ENCODE data around the gene LMOD2. TPM values are rescaled to one million over a fixed set of nuclear protein-coding genes. Genes with fewer than 3 reads are reported as not detected.

LMOD2 gene
- total RNA-seq, 4 donors from 2014 or later = not detected

- ATAC-seq = no peak
- TF ChIP-seq, protein P1, sequence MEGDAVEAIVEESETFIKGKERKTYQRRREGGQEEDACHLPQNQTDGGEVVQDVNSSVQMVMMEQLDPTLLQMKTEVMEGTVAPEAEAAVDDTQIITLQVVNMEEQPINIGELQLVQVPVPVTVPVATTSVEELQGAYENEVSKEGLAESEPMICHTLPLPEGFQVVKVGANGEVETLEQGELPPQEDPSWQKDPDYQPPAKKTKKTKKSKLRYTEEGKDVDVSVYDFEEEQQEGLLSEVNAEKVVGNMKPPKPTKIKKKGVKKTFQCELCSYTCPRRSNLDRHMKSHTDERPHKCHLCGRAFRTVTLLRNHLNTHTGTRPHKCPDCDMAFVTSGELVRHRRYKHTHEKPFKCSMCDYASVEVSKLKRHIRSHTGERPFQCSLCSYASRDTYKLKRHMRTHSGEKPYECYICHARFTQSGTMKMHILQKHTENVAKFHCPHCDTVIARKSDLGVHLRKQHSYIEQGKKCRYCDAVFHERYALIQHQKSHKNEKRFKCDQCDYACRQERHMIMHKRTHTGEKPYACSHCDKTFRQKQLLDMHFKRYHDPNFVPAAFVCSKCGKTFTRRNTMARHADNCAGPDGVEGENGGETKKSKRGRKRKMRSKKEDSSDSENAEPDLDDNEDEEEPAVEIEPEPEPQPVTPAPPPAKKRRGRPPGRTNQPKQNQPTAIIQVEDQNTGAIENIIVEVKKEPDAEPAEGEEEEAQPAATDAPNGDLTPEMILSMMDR (IDR thresholded peaks at IDR 0.05) = no peak
- no peak for TF ChIP-seq EP300 (IDR thresholded peaks at IDR 0.05)
- TF ChIP-seq POLR2AphosphoS5 (IDR thresholded peaks at IDR 0.05) = no peak
- no peak for TF ChIP-seq POLR2A (IDR thresholded peaks at IDR 0.05)
- no peak overlapping the region for H3K27ac ChIP-seq
Observed at GRCh38 chr7:123665157-123665556, 9.5 kb downstream of the LMOD2 start.

DNA sequence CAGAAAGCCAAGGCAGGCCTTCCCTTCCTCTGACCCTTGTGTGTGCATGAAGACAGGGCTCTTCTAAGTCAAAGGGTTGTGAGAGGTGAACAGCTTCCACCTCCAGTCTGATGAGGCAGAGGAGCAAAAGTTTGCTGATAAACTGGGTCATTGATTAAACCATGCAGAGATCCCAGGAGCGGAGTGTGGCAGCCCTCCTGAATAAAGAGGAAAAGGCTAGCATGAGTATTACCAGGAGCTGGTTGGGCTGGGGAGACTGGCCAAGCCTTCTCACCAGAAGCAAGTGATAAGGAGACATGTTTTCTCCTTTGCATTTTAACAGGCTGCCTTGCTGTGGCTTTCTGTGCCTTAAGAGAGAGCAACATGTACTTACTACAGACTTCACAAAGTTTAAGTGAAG lies 10.2 kb downstream of the LMOD2 start:
- Histone ChIP-seq H3K27ac (no peak overlapping the region), H3K27me3 (no peaks in the 10 kb centered on the region), H3K36me3 (no peaks in the 10 kb centered on the region), H3K9me3 (no peaks in the 10 kb centered on the region), H3K4me3 (no peak overlapping the region), H3K4me1 (no peaks in the 10 kb centered on the region)
- WGBS, 2 donors (ENCODE audit: low coverage in 1 of 2) = 67 to 83% methylated on average over 1 of the region's 1 CpG
- TF ChIP-seq POLR2A (IDR thresholded peaks at IDR 0.05) = no peak
- TF ChIP-seq, protein P1 (IDR thresholded peaks at IDR 0.05) = no peak
- TF ChIP-seq EP300 (IDR thresholded peaks at IDR 0.05) = no peak
- TF ChIP-seq POLR2AphosphoS5 (IDR thresholded peaks at IDR 0.05) = no peak
- no peak for ATAC-seq

More at GRCh38 chr7:123665157-123665556, 9.5 kb downstream of the LMOD2 start:
- H3K27me3 ChIP-seq = no peaks in the 10 kb centered on the region
- H3K4me1 ChIP-seq = no peaks in the 10 kb centered on the region
- H3K9me3 ChIP-seq = no peaks in the 10 kb centered on the region
- WGBS, 2 donors (ENCODE audit: low coverage in 1 of 2) = 38 to 83% methylated on average over 1 to 2 of the region's 2 CpGs
- H3K36me3 ChIP-seq = no peaks in the 10 kb centered on the region
- no peak overlapping the region for H3K4me3 ChIP-seq

GRCh38 chr7:123666492-123666891 lies 10.8 kb downstream of the LMOD2 start:
- Histone ChIP-seq H3K9me3 (no peaks in the 10 kb centered on the region), H3K27me3 (no peaks in the 10 kb centered on the region), H3K4me1 (no peaks in the 10 kb centered on the region), H3K4me3 (no peak overlapping the region), H3K36me3 (no peaks in the 10 kb centered on the region), H3K27ac (no peak overlapping the region)
- ATAC-seq = no peak
- 0 to 11% methylated on average over 1 of the region's 1 CpG for WGBS, 2 donors (ENCODE audit: low coverage in 1 of 2)
- TF ChIP-seq, protein P1 (IDR thresholded peaks at IDR 0.05) = no peak
- no peak for TF ChIP-seq POLR2A (IDR thresholded peaks at IDR 0.05)
- no peak for TF ChIP-seq EP300 (IDR thresholded peaks at IDR 0.05)
- no peak for TF ChIP-seq POLR2AphosphoS5 (IDR thresholded peaks at IDR 0.05)

- WGBS, 2 donors (ENCODE audit: low coverage in 1 of 2) = 87 to 91% methylated on average over 7 of the region's 7 CpGs
- Histone ChIP-seq H3K36me3 (no peaks in the 10 kb centered on the region), H3K4me3 (no peak overlapping the region), H3K4me1 (peaks cover 0 to 13% (median 0%) of the 10 kb centered on the region in 3 donors), H3K9me3 (no peaks in the 10 kb centered on the region), H3K27me3 (no peaks in the 10 kb centered on the region), H3K27ac (no peak overlapping the region)
- no peak for ATAC-seq
- TF ChIP-seq POLR2A (IDR thresholded peaks at IDR 0.05) (no peak), EP300 (IDR thresholded peaks at IDR 0.05) (no peak), POLR2AphosphoS5 (IDR thresholded peaks at IDR 0.05) (no peak)
- TF ChIP-seq, protein P1 (IDR thresholded peaks at IDR 0.05) = no peak
Observed at GRCh38 chr7:123669485-123669884, 13.8 kb downstream of the LMOD2 start.

DNA sequence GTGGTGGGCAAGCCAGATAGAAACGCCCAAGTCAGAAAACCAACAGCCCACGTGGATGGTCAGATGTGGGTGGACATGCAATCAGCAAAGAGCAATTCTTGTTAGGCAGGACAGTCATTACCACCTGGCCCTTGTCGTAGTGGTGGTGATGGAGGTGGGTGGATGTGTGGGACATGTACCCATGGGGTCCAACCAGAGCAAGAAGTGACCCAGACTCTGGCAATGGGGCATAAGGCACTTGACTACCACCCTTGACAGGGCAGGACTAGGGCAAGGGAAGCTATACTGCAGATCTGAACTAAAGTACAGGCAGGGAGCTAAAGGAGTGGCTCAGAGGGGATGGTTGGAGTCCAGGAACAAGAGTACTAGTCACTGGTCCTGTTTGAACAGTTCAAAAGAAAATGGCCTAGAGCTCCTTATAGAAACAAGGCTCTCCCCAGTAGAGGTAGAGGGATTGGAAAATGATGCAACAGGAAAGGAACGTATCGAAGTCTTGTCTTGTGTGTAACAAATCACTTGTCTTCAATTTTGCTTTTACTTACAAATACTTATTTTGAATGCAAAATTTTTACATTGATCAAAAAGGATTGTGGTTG lies 17.6 kb downstream of the LMOD2 start:
- H3K4me3 ChIP-seq = no peak overlapping the region
- no peak overlapping the region for H3K27ac ChIP-seq
- H3K9me3 ChIP-seq = no peaks in the 10 kb centered on the region
- H3K4me1 ChIP-seq = peaks cover 0 to 23% (median 0%) of the 10 kb centered on the region in 3 donors
- 81 to 91% methylated on average over 3 to 5 of the region's 5 CpGs for WGBS, 2 donors (ENCODE audit: low coverage in 1 of 2)
- TF ChIP-seq, protein P1 (IDR thresholded peaks at IDR 0.05) = no peak
- TF ChIP-seq POLR2AphosphoS5 (IDR thresholded peaks at IDR 0.05) = no peak
- TF ChIP-seq POLR2A (IDR thresholded peaks at IDR 0.05) = no peak
- no peak for TF ChIP-seq EP300 (IDR thresholded peaks at IDR 0.05)
- no peaks in the 10 kb centered on the region for H3K27me3 ChIP-seq
- H3K36me3 ChIP-seq = no peaks in the 10 kb centered on the region
- no peak for ATAC-seq
